Adipose tissue (tissue), 3 donors: Measurements from ENCODE around the gene NPDC1. TPM values are rescaled to one million over a fixed set of nuclear protein-coding genes. Genes with fewer than 3 reads are reported as not detected.
"Not testable (repeated sequence)": the region's sequence is repeated elsewhere in the genome, so short reads cannot be mapped to it uniquely, and the experiment has no call there.

ENCODE experiments used
- H3K27ac ChIP-seq: one replicate; pipeline ENCODE4 v1.5.1; 2013; ENCODE audit warnings: low read depth, low read length
- WGBS, 3 donors: extraction: QIAGEN DNeasy Blood & Tissue Kit; methylation state at CpG; one replicate each; pipeline ENCODE4 v1.1.7; 2013; 5-methylcytosine and 5-hydroxymethylcytosine counted together
- polyA plus RNA-seq, 3 donors: library from polyadenylated mRNA; stranded (reverse); fragments of 200-250 nt; gene quantifications; one replicate each; pipeline ENCODE4 v1.2.3, GENCODE V29; 2013
- donor health status: healthy with polysubstance abuse.
- donor health status: Bipolar disorder and iron deficiency.
- donor health status: healthy.

The NPDC1 gene
- polyA plus RNA-seq, 3 donors, result 45.3 to 213 (median 113) TPM

DNA sequence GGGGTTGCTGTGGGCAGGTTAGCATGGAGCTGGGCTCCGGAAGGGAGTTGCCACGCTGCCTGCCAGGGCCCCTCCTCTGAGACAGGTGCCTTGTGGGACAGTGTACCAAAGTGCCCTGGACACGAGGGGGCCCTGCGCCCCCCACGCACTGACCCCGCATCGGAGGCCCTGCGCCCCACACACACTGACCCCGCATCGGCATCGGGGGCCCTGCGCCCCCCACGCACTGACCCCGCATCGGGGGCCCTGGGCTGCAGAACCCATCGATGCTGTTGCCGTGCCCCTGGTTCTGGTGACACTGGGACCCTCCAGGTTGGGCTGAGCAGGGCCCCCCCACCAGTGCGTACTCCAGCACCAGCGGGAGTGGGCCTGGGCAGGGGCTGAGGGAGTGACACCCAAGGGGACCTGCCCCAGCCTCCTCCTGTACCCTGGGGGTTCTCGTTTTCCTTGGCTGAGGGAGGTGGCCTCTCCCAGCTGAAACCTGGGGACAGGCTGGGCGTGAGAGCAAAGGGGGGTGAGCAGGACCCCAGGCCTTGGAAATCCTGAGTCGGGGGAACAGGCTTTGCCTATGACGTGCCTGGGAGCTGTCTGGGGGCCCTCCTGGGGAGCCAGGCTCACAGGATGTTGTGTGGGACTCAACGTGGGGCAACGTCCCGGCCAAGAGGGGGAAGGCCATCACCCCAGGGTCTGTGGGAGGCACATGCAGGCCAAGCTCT, 17.5 kb upstream of the NPDC1 start:
- WGBS, 3 donors, result 81 to 85% (median 83%) methylated on average over 19 to 26 of the region's 26 CpGs

DNA sequence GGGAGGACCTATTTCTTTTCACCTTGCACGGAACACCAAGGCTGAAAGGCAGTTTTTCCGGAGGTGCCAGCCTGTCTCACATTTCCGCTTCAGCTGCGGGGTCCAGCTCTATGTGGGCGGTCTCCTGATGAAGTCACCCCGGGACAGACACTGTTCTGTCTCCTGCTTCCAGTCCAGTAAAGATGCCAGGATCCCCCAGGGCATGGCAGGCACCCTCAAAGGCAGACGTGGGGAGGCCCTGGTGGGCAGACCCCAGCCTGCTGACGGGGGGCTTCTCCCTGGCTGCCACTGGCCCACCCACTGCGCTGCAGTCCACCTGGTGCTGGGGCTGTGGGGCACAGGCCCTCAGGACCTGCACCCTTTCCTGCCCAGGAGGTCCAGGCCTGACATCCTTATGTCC, 16.8 kb upstream of the NPDC1 start:
- WGBS, 3 donors, result 87 to 98% (median 97%) methylated on average over 5 to 7 of the region's 9 CpGs

More for the DNA sequence above, 17.5 kb upstream of the NPDC1 start:
- no peak overlapping the region for H3K27ac ChIP-seq

DNA sequence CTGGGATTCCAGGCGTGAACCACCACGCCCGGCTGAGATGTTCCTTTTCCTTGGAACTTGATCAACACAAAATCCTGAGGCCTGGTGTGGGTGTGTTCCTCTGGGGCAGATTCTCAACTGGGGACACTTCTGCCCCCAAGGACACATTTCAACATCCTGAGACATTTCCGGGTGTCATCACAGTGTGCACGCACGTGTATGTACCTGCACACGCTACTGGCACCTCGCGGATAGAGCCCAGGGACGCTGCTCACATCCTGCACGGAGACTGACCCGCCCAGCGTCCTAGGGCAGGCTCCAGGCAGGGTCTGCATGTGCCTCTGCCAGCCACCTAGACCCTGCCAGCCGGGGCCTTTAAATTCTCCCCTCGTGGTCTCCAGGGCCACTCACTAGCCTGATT, 16.4 kb upstream of the NPDC1 start:
- 80 to 93% (median 81%) methylated on average over 15 of the region's 15 CpGs for WGBS, 3 donors

More for the DNA sequence above, 16.8 kb upstream of the NPDC1 start:
- H3K27ac ChIP-seq, result not testable (repeated sequence)

DNA sequence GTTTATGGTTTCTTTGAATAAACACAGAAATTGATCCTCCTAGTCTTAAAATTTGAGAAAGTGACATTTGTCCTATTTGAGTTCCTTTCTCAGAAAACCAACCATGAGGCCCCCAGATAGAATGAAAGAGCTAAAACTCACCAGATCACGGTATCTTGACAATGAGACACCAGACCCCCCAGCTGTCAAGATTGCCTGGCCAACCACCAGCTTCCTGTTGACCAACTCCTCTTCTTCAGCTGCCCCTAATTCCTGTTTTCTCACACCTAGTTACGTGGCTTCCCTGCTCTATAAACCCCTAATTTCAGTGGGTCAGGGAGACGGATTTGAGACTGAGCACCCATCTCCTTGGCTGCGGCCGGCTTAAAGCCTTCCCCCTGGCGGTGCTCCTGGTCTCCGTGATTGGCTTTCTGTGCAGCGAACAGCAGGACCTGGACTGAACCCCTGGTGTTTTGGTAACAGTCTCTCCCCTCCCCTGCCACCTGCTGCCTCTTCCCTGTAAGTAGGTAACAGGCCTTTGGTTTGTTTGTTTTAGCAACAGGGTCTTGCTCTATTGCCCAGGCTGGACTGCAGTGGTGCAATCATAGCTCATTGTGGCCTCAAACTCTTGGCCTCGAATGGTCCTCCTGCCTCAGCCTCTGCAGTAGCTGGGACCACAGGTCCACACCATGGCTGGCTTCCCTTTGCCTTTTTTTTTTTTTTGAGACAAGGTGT, 12.7 kb upstream of the NPDC1 start:
- H3K27ac ChIP-seq, result no peak overlapping the region
- WGBS, 3 donors, result 82 to 90% (median 85%) methylated on average over 9 of the region's 9 CpGs

More for the DNA sequence above, 16.4 kb upstream of the NPDC1 start:
- no peak overlapping the region for H3K27ac ChIP-seq

DNA sequence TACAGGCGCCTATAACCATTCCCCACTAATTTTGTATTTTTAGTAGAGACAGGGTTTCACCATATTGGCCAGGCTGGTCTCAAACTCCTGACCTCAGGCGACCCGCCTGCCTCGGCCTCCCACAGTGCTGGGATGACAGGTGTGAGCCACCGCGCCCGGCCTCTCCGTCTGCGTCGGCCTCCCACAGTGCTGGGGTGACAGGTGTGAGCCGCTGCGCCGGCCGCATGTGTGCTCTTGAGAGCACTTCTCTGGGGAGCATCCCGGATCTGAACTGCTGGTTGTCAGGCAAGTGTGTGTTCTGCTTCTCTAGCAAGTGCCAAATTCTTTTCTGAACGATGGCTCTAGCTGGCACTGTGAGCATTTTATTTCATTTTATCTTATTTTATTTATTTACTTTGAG, 11.6 kb upstream of the NPDC1 start:
- WGBS, 3 donors, result 73 to 83% (median 79%) methylated on average over 16 of the region's 16 CpGs

DNA sequence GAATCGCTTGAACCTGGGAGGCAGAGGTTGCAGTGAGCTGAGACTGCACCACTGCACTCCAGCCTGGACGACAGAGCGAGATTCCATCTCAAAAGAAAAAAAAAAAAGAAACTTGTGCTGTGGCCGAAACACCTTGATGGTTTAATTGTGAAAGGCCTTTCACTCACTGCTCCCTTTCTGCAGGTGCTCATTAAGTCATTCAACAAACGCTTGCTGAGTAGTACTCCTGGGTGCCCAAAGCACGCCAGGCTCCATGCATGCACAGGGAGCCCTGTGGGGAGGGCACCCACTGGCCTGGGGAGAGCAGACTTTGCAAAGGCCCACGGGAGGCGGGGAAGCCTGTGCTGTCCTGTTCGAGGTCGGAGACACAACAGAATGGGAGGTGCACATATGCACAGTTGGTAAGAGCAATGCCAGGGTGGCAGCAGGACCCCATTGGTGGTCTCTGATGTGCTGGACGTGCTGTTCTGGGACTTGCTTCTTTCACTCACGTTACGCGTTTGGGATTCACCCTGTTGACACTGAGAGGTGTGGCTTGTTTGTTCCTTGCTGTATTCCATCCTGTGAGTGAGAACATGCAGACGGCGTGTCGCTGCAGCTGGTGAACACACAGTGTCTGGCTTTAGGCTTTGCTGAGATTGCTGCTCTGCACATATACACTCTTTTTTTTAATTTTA, 10.9 kb upstream of the NPDC1 start:
- WGBS, 3 donors, result 78 to 84% (median 80%) methylated on average over 17 of the region's 17 CpGs
- H3K27ac ChIP-seq, result no peak overlapping the region

More for the DNA sequence above, 11.6 kb upstream of the NPDC1 start:
- H3K27ac ChIP-seq, result no peak overlapping the region

DNA sequence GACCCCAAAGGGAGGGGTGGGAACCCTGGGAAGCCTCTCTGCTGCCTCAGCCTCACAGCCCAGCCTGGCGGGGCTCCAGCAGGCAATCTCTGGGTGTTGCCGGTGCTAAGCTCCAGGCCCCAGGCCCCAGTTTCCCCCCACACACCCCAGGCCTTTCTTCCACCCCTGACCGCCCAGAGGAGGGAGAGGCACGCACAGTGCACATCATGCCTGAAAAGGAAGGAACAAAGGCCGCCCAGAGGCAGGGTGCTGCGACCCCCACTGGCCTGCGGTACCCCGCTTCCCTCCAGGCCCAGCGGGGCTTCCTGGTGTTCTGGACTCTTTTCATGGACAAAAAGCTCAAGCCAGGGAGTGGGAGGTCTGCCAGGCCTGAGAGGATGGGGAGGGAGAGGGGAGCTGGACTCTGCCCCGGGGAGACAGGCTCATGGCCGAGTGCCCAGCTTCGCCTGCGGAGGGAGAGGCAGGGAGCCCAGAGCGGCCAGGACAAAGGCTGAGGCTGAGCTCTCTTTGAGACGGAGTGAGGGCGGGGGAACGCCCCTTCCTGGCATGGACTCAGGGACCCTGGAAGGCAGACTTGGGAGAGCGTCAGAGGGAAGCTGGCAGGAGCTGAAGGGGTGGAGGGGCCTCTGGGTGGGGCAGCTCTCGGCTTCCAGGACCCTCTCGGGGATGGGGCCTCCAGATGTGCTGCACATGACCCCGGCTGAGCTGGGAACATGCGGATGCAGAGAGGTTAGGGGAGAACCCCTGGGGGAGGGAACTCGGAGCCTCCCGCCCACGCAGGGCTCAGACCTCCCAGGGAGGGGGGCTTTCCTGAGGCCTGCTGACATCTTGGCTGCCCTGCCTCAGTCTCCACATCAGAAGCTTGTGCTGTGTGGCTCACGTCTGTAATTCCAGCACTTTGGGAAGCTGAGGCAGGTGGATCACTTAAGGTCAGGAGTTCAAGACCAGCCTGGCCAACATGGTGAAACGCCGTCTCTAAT, 9.7 kb upstream of the NPDC1 start:
- WGBS, 3 donors, result 15 to 36% (median 34%) methylated on average over 28 of the region's 28 CpGs
- H3K27ac ChIP-seq, result no peak overlapping the region

DNA sequence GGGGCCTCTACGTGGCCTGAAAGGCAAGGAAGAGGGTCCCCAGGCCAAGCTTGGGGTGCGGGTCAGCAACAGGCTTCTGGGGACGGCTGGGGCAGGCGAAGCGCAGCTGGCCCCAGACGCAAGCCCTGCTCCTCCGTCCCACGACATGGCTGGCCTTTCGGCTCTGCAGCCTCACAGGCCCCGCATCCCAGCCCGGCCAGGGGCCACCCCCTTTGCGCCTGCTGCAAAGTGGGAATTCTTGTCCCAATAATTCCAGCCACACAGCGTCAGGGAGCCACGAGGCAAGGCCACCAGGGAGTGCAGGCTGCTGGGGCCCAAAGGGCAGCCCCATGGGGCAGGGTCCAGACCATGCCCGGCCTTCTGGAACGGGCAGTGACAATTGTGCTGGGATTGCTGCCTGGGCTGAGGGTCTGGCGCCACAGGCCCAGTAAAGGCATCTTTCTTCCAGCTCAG, 9.0 kb upstream of the NPDC1 start:
- 51 to 68% (median 63%) methylated on average over 15 to 17 of the region's 17 CpGs for WGBS, 3 donors
- H3K27ac ChIP-seq, result no peak overlapping the region

DNA sequence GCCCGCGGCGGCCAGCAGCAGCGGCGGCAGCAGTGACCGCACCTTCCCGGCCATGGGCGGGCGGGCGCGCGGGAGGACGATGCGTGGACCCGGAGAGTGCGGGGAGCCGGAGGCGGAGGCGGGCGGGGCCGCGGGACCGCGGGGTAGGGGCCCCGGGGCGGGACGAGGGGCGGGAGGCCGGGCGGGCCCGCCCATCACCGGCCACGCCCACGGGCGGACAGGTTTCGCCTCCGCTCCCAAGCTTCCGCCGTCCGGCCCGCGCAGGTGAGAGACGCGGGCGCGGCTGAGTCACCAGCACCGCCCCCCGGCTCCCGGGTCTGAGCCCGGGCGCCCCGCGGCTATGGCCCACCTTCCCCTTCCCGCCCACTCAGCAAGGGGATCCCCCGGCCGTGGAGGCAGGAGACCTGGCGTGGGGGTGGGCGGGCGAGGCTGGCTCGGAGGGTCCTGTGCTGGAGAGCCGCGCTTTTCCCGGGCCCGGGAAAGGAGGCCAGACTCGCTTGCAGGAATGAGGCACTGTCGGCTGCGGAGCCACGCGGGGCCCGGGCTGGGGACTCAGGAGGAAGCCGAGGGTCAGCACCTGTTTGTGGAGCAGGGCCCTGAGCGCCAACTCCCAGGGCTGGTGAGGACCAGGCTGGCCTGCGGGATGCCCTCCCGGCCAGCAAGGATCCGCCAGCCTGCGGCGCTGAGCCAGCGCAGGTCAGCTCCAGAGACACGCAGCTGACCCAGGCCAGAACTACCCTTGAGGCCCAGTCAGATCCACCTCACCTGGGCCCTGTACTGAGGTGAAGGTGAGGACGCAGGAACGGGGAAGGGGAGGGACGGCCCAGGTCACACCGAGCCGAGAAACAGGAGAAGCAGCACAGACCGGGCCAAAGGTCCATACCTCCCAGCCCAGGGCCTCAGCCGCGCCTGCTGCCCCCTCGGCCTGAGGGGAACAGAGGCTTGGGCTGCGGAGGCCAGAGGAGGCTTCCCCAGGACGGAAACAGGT, 8.3 kb upstream of the NPDC1 start, which contains the start of gene ENTPD2:
TSS of gene ENTPD2 (minus strand) at position 118 of the 988 bp plus-strand sequence. CDS start at position 54, 64 bp downstream.
- no peak within 1 kb of the TSS for H3K27ac ChIP-seq
- WGBS, 3 donors, result 15 to 22% (median 19%) methylated on average over 60 to 90 of the region's 90 CpGs

DNA sequence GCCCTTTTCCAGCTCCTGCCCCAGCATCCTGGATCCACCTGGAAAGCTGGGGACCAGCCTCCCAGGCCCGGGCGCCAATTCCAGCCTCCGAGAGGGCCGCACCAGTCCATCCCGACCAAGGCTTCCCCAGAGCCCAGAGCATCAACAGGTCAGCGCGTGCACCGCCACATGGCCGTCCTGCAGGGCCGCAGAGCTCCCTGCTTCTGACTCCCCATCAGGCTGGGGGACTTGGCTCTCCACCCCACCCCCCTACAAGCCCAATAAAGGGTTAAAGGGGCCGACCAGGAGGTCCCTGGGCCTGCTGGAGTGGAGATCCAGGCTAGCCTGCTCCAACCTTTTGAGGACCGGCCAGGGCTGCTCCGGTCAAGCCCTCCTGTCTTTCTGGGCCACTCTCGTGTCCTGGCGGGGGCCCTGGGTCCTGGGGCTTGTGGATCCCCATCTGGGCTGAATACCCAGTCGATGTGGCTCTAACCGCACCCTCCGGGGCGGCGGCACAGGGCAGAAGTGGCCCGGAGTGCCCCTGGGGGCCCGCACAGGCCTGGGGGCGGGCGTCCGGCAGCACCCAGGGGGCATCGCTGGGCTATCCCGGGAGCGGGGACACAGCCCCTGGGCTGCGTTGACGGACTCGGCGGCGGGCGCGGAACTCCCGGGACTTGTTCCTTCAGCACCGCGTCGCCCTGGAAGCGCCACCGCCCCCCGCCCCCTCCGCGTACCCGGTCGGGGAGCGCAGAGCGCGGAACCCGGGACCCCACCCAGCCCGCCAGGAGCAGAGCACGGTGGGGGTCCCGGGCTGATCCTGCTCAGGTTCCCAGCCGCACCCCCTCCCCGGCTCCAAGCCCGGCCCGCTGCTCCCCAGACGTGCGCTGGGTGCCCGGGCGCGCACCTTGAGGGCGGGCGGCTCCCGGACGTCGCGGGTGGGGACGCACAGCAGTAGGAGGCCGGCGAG, 7.3 kb upstream of the NPDC1 start:
- H3K27ac ChIP-seq, result no peak overlapping the region
- WGBS, 3 donors, result 13 to 18% (median 14%) methylated on average over 59 to 71 of the region's 71 CpGs

DNA sequence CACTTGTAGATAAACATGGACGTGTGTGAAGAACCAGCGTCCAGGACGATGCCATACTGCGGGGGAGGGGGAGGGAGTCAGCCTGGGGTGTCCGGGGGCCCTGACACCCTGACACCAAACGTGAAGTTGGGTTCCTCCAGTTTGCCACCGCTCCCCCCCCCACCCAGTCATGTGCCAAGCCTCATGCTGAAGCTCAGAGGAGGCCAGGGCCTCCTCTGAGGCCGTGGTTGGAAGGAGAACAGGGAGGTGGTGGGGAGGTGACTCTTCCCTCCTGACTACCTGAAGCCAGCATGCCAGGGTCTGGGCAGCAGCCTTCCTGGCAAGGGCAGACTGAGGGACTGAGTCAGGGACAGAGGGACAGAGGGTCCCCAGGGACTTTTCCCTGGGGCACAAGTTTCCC, 6.3 kb upstream of the NPDC1 start:
- no peak overlapping the region for H3K27ac ChIP-seq
- 70 to 90% (median 84%) methylated on average over 6 to 8 of the region's 8 CpGs for WGBS, 3 donors

DNA sequence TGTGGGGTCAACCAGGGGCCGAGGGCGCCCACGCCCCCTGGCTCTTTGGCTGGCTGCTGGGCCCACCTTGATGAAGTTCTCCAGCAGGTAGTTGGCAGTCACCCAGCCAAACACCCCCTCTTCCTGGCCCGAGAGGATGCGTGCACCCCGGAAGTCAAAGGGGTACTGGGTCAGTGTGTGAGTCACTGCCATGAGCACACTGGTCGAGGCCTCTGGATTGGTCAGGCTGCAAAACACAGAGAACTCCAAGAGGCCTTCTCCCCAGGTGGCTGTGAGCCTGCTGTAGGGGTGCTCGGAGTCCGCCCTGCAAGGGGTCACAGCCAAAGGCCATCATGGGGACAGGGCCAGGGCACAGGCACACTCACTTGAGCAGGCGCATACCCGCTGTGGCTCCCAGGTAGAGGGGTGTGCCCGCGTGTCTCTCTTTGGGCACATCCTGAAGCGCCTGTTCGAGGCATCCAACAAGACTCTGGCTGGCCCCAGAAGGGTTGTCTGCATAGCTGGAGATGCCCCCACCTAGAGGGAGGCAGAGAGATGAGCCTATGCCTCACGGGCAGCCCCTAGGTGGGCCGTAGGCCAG, 5.3 kb upstream of the NPDC1 start:
- 87 to 96% (median 93%) methylated on average over 14 to 17 of the region's 17 CpGs for WGBS, 3 donors
- no peak overlapping the region for H3K27ac ChIP-seq

DNA sequence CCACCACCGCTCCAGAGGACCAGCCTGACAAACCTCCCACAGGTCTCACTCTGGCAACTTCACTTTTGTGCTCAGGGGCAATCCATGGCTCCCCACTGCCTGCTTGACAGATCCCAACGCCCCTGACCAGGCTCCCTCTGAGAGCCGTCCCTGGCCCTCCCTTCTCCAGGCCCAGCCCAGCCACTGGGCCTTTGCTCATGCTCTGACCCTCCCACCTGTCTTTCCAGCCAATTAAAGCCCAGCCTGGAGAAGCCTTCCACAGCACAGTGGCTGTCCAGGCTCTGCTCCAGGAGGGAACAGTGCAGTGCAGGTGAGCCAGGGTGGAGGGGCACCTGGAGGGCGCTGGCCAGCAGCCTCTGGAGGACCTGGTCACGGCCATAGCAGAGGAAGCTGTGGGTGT, 4.6 kb upstream of the NPDC1 start:
- WGBS, 3 donors, result 86 to 91% (median 89%) methylated on average over 5 of the region's 5 CpGs
- no peak overlapping the region for H3K27ac ChIP-seq

DNA sequence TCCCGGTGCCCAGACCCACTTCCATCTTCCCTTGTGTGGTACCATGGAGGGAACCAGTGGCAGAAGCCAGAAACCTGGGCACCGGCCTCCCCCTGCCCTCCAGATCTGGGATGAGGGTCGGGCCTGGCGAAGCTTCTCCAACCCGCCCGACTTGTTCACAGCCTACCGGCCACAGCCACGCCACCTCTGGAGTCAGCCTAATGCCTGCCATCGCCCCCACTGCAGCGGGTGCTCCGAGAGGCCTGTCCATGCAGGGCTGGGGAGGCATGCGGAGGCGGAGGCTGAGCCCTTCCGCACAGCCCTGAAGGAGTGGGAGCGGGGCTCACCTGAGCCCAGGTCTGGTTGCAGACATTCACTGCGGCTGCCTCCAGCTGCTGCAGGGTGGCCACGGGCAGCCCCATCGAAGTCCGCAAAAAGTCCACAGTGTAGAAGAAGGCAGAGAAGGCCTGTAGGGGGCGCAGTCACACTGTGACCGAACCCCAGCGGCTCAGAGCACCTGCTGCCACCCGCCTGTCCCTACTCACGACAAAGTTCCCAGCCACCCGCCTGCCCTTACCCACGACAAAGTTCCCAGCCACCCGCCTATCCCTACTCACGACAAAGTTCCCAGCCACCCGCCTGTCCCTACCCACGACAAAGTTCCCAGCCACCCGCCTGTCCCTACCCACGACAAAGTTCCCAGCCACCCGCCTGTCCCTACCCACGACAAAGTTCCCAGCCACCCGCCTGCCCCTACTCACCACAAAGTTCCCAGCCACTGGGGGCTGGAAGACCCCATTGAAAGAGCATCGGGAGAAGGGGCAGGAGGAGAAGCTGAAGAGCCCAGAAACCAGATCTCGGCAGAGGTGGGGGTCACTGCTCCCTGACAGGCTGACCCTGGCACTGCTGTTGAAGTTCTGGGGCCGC, 3.8 kb upstream of the NPDC1 start:
- H3K27ac ChIP-seq, result no peak overlapping the region
- WGBS, 3 donors, result 43 to 53% (median 47%) methylated on average over 35 to 38 of the region's 38 CpGs
